Measurements from ENCODE around the gene GTF2F2. TPM values are rescaled to one million over a fixed set of nuclear protein-coding genes. Genes with fewer than 3 reads are reported as not detected.

The GTF2F2 gene
- total RNA-seq, 1 experiment from 2014 or later: 21.7 TPM

GRCh38 chr13:45299194-45299593 is 178.9 kb downstream of the GTF2F2 start:
- TF ChIP-seq SIN3A (IDR thresholded peaks at IDR 0.05; ENCODE audit: borderline replicate concordance, insufficient read depth, low read depth, low read length) (no peak), TCF7L2 (IDR thresholded peaks at IDR 0.05; ENCODE audit: low read depth, low read length) (no peak), POLR2AphosphoS5 (IDR thresholded peaks at IDR 0.05; ENCODE audit: low read depth, low read length) (no peak)
- TF ChIP-seq, protein P1, sequence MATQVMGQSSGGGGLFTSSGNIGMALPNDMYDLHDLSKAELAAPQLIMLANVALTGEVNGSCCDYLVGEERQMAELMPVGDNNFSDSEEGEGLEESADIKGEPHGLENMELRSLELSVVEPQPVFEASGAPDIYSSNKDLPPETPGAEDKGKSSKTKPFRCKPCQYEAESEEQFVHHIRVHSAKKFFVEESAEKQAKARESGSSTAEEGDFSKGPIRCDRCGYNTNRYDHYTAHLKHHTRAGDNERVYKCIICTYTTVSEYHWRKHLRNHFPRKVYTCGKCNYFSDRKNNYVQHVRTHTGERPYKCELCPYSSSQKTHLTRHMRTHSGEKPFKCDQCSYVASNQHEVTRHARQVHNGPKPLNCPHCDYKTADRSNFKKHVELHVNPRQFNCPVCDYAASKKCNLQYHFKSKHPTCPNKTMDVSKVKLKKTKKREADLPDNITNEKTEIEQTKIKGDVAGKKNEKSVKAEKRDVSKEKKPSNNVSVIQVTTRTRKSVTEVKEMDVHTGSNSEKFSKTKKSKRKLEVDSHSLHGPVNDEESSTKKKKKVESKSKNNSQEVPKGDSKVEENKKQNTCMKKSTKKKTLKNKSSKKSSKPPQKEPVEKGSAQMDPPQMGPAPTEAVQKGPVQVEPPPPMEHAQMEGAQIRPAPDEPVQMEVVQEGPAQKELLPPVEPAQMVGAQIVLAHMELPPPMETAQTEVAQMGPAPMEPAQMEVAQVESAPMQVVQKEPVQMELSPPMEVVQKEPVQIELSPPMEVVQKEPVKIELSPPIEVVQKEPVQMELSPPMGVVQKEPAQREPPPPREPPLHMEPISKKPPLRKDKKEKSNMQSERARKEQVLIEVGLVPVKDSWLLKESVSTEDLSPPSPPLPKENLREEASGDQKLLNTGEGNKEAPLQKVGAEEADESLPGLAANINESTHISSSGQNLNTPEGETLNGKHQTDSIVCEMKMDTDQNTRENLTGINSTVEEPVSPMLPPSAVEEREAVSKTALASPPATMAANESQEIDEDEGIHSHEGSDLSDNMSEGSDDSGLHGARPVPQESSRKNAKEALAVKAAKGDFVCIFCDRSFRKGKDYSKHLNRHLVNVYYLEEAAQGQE (IDR thresholded peaks at IDR 0.05; ENCODE audit: insufficient read depth in 1 of 2, low read depth in 2 of 2, low read length in 1 of 2): no peak
- TF ChIP-seq, protein P2, sequence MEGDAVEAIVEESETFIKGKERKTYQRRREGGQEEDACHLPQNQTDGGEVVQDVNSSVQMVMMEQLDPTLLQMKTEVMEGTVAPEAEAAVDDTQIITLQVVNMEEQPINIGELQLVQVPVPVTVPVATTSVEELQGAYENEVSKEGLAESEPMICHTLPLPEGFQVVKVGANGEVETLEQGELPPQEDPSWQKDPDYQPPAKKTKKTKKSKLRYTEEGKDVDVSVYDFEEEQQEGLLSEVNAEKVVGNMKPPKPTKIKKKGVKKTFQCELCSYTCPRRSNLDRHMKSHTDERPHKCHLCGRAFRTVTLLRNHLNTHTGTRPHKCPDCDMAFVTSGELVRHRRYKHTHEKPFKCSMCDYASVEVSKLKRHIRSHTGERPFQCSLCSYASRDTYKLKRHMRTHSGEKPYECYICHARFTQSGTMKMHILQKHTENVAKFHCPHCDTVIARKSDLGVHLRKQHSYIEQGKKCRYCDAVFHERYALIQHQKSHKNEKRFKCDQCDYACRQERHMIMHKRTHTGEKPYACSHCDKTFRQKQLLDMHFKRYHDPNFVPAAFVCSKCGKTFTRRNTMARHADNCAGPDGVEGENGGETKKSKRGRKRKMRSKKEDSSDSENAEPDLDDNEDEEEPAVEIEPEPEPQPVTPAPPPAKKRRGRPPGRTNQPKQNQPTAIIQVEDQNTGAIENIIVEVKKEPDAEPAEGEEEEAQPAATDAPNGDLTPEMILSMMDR (IDR thresholded peaks at IDR 0.05): no peak
- no peak overlapping the region for H3K27ac ChIP-seq (ENCODE audit: low read length)
- H3K27me3 ChIP-seq (ENCODE audit: control insufficient read depth, insufficient read depth, low read length): no peaks in the 10 kb centered on the region
- DNase-seq (ENCODE audit: low read depth, low spot score) (no peak), ATAC-seq (no peak)
- POLR2A ChIA-PET: no interaction called here
- no peaks in the 10 kb centered on the region for H3K4me1 ChIP-seq (ENCODE audit: control insufficient read depth, insufficient read depth, low read length)
- no peaks in the 10 kb centered on the region for H3K9me3 ChIP-seq (ENCODE audit: control insufficient read depth, insufficient read depth, low read depth, low read length)
- H3K4me3 ChIP-seq (ENCODE audit: low read depth in 2 of 2, low read length in 2 of 2): no peak overlapping the region
- BruUV-seq (replicated peaks): no TSS peak
- CTCF ChIA-PET: no interaction called here
- no peaks in the 10 kb centered on the region for H3K36me3 ChIP-seq (ENCODE audit: control insufficient read depth, insufficient read depth, low read length)
- in situ Hi-C loops (cut with HindIII; ENCODE audit: low pct_unique_long_range_greater_than_20kb, low sequenced_read_pairs): no loop called here
- intact Hi-C loops (cut with micrococcal nuclease; ENCODE audit: unreplicated experiment): no loop called here

DNA sequence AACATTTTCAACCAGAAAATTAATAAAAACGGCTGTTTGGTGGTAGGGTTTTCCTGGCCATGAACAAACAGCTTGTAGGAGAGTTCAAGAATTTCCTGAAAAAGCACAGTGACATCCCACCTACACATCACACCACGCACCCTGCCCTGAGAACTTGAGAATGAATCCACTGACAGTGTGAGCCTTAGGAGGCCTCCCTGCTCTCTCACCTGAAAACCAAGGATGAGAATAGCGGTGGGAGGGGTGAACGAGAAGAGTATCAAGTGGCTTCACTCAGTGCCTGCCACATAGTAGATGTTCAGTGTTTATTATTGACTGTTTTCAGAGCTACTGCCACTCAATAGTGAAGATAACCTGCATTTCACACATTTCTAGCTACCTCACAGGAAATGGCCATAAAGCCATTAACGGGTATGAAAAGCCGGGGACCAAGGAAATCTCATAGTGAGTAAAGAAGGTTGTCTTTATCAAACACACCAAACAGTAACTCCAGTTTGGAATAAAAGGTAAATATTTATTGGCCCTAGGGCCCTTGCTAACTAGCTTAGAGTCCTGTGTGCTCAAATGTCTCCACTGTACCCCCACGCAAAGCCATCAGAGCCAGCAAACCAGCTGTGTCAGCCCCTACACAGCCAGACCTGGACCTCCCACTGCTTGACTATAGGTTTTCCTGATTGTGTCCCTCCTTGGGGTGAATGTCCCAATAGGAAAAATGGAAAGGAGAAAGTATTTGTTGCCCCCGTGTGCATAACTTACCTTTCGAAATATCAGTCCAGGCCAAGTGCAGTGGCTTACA is 180.1 kb downstream of the GTF2F2 start:
- in situ Hi-C loops (cut with HindIII; ENCODE audit: low pct_unique_long_range_greater_than_20kb, low sequenced_read_pairs): no loop called here
- ATAC-seq (no peak), DNase-seq (ENCODE audit: low read depth, low spot score) (no peak)

More for the DNA sequence above, 180.1 kb downstream of the GTF2F2 start:
- no peaks in the 10 kb centered on the region for H3K9me3 ChIP-seq (ENCODE audit: control insufficient read depth, insufficient read depth, low read depth, low read length)
- TF ChIP-seq, protein P1 (IDR thresholded peaks at IDR 0.05; ENCODE audit: insufficient read depth in 1 of 2, low read depth in 2 of 2, low read length in 1 of 2): no peak
- TF ChIP-seq TCF7L2 (IDR thresholded peaks at IDR 0.05; ENCODE audit: low read depth, low read length) (no peak), POLR2AphosphoS5 (IDR thresholded peaks at IDR 0.05; ENCODE audit: low read depth, low read length) (no peak), SIN3A (IDR thresholded peaks at IDR 0.05; ENCODE audit: borderline replicate concordance, insufficient read depth, low read depth, low read length) (no peak)
- TF ChIP-seq, protein P2 (IDR thresholded peaks at IDR 0.05): no peak
- intact Hi-C loops (cut with micrococcal nuclease; ENCODE audit: unreplicated experiment): loop anchor here (5.0 kb wide), 1 partner anchor 258 kb away; no protein-coding TSS in a partner anchor
- no peak overlapping the region for H3K27ac ChIP-seq (ENCODE audit: low read length)
- CTCF ChIA-PET: no interaction called here
- no peaks in the 10 kb centered on the region for H3K27me3 ChIP-seq (ENCODE audit: control insufficient read depth, insufficient read depth, low read length)
- H3K4me3 ChIP-seq (ENCODE audit: low read depth in 2 of 2, low read length in 2 of 2): no peak overlapping the region
- no peaks in the 10 kb centered on the region for H3K4me1 ChIP-seq (ENCODE audit: control insufficient read depth, insufficient read depth, low read length)
- no peaks in the 10 kb centered on the region for H3K36me3 ChIP-seq (ENCODE audit: control insufficient read depth, insufficient read depth, low read length)
- POLR2A ChIA-PET: no interaction called here
- BruUV-seq (replicated peaks): no TSS peak

All from Panc1 (cell line).